Stimulated activated naive B cell treated with anti-CD40 and anti-IgM and Interleukin-4, amounts not matched to agents 10 μg/mL and 1 μg/mL and 100 μg/mL, for 72 hours (primary cell): ENCODE measurements around the gene GRK5.

Source experiments
- ATAC-seq, 2 donors: fragments of 150-1000 bp; cut with Tn5 transposase; replicated peaks; 2 replicates each; pipeline ENCODE4 v1.10.0; 2021; ENCODE audit warnings: moderate library complexity in 1 of 2
- DNase-seq: peaks from one replicate; pipeline ENCODE4 v3.0.0; 2021
- H3K27ac Mint-ChIP-seq: one replicate; pipeline ENCODE4 v1.8.0; 2022; ENCODE audit warnings: mild to moderate bottlenecking, mixed read lengths
- H3K27me3 Mint-ChIP-seq, 2 donors: one replicate each; pipeline ENCODE4 v1.8.0; 2022; ENCODE audit warnings: mixed read lengths in 2 of 2
- H3K36me3 Mint-ChIP-seq, 2 donors: one replicate each; pipeline ENCODE4 v1.8.0; 2022; ENCODE audit warnings: mixed read lengths in 2 of 2, mild to moderate bottlenecking in 1 of 2
- H3K4me1 Mint-ChIP-seq, 2 donors: one replicate each; pipeline ENCODE4 v1.8.0; 2022; ENCODE audit warnings: mixed read lengths in 2 of 2, mild to moderate bottlenecking in 1 of 2
- H3K4me3 Mint-ChIP-seq, 2 donors: one replicate each; pipeline ENCODE4 v1.8.0; 2022; ENCODE audit warnings: mild to moderate bottlenecking in 2 of 2, mixed read lengths in 2 of 2, moderate library complexity in 1 of 2
- H3K9me3 Mint-ChIP-seq, 2 donors: one replicate each; pipeline ENCODE4 v1.8.0; 2022; ENCODE audit warnings: mixed read lengths in 2 of 2, mild to moderate bottlenecking in 1 of 2

Gene GRK5

GRCh38 chr10:119401671-119402395, 194.5 kb downstream of the GRK5 start:
- DNase-seq (no peak), ATAC-seq (no peak)
- H3K36me3 Mint-ChIP-seq = peaks cover 19 to 36% of the 10 kb centered on the region in 2 donors
- no peaks in the 10 kb centered on the region for H3K27me3 Mint-ChIP-seq
- no peaks in the 10 kb centered on the region for H3K9me3 Mint-ChIP-seq
- peaks cover 43 to 57% of the 10 kb centered on the region in 2 donors for H3K4me1 Mint-ChIP-seq
- H3K4me3 Mint-ChIP-seq = no peak overlapping the region
- H3K27ac Mint-ChIP-seq = peak overlapping the region; percentile 66

DNA sequence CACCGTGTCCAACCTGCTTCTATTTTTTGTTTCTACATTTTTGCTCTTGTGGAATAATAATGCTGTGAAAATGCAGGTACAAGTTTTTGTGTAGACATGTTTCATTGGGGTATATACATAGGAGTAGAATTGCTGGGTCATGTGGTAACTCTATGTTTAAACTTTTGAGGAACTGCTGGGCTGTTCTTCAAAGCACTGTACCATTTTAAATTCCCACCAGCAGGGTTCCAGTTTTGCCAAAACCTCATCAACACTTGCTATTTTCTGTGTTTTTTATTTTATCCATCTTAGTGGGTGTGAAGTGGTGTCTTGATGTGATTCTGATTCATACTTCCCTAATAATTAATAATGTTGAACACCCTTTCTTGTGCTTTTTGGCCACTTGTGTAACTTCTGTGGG, 196.6 kb downstream of the GRK5 start:
- Mint-ChIP-seq H3K27ac (no peak overlapping the region), H3K27me3 (no peaks in the 10 kb centered on the region), H3K4me3 (no peak overlapping the region), H3K9me3 (no peaks in the 10 kb centered on the region), H3K36me3 (peaks cover 17 to 29% of the 10 kb centered on the region in 2 donors), H3K4me1 (peaks cover 46 to 53% of the 10 kb centered on the region in 2 donors)
- no peak for DNase-seq
- no peak for ATAC-seq

GRCh38 chr10:119404719-119405519, 197.5 kb downstream of the GRK5 start:
- no peak overlapping the region for H3K4me3 Mint-ChIP-seq
- peaks cover 43 to 45% of the 10 kb centered on the region in 2 donors for H3K4me1 Mint-ChIP-seq
- DNase-seq = no peak
- peaks cover 11 to 24% of the 10 kb centered on the region in 2 donors for H3K36me3 Mint-ChIP-seq
- peak overlapping the region; percentile 47 for H3K27ac Mint-ChIP-seq
- no peaks in the 10 kb centered on the region for H3K9me3 Mint-ChIP-seq
- H3K27me3 Mint-ChIP-seq = no peaks in the 10 kb centered on the region
- peak in 1 of 2 donors; percentile 41 for ATAC-seq

DNA sequence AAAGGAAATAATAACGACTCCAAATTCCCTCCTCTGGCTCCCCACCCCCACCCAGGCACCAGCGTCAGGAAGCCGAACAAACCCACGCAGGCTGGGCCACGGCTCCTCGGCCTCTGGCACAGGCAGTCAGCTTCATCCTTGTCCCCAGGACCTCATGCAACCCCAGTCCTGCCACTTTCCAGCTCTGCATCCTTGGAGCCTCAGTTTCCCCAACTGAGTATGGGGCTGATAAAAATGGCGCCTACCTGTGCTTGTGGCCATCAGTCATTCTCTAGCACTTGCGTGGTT, 198.1 kb downstream of the GRK5 start:
- peak overlapping the region; percentile 47 for H3K27ac Mint-ChIP-seq

DNA sequence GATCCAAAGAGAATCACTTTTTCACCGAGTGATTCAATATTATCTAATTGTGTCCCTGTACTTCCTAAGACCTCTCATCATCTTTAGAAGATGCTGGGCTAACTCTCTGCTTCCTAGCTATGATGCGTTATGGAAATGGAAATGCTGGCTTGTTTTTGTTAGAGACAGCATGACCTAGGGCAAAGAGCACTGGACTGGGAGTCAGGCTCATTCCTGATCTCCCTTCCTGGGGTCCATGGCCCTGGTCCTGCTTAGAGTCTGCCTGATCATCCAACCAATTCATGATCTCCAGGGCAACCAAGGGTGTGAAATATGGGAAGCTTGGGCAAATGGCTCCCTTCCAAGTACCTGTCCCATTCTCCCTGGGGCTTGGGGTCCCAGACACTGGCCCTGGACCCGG, 198.8 kb downstream of the GRK5 start:
- Mint-ChIP-seq H3K4me3 (no peak overlapping the region), H3K36me3 (peaks cover 14 to 23% of the 10 kb centered on the region in 2 donors), H3K4me1 (peaks cover 36 to 39% of the 10 kb centered on the region in 2 donors), H3K9me3 (no peaks in the 10 kb centered on the region), H3K27ac (no peak overlapping the region), H3K27me3 (no peaks in the 10 kb centered on the region)
- DNase-seq = no peak
- ATAC-seq = no peak

More for the DNA sequence above, 198.1 kb downstream of the GRK5 start:
- Mint-ChIP-seq H3K4me3 (no peak overlapping the region), H3K9me3 (no peaks in the 10 kb centered on the region), H3K4me1 (peaks cover 39% of the 10 kb centered on the region in 2 donors), H3K36me3 (peaks cover 11 to 22% of the 10 kb centered on the region in 2 donors), H3K27me3 (no peaks in the 10 kb centered on the region)
- ATAC-seq (no peak), DNase-seq (no peak)

GRCh38 chr10:119406601-119407253, 199.4 kb downstream of the GRK5 start:
- H3K27ac Mint-ChIP-seq = no peak overlapping the region

DNA sequence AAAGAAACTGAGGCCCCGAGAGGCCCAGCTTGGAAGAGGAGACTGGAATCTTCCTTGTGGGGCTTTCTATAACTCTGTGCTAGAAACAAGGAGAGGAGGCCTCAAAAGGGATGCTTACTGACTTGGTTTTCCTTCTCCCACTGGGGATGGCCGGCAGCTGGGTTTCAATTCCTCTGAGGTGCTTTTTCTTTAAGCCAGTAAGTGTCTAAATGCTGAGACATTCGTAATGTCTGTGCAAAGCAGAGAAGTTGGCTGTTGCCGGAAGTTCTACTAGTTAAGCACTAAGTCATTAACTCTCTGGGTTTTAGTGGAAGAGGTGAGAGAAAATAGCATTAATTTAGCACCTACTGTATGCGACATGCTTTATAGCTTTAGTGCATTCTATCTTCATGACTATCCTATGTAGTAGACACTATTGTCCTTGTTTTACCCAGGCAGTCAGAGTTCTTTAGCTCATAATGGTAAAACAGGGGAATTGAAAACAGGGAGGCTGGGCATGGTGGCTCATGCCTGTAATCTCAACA, 199.9 kb downstream of the GRK5 start:
- Mint-ChIP-seq H3K9me3 (no peaks in the 10 kb centered on the region), H3K27ac (peak overlapping the region; percentile 60), H3K27me3 (no peaks in the 10 kb centered on the region), H3K36me3 (peaks cover 13 to 16% of the 10 kb centered on the region in 2 donors), H3K4me1 (peaks cover 27 to 39% of the 10 kb centered on the region in 2 donors), H3K4me3 (no peak overlapping the region)
- peak; percentile 41 to 73 for ATAC-seq
- DNase-seq = no peak

More at GRCh38 chr10:119406601-119407253, 199.4 kb downstream of the GRK5 start:
- Mint-ChIP-seq H3K27me3 (no peaks in the 10 kb centered on the region), H3K9me3 (no peaks in the 10 kb centered on the region), H3K36me3 (peaks cover 16 to 22% of the 10 kb centered on the region in 2 donors), H3K4me3 (no peak overlapping the region), H3K4me1 (peaks cover 31 to 39% of the 10 kb centered on the region in 2 donors)
- DNase-seq = no peak
- ATAC-seq = no peak

DNA sequence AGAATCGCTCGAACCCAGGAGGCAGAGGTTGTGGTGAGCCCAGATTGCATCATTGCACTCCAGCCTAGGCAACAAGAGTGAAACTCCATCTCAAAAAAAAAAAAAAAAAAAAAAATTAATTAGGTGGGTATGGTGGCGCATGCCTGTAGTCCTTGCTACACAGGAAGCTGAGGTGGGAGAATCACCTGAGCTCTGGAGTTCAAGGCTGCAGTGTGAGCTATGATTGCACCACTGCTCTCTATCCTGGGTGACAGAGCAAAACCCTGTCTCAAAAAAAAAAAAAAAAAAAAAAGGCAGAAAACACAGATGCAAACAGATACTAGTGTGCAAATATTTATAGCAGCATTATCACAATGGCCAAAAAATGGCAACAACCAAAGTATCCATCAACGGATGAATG, 200.7 kb downstream of the GRK5 start:
- DNase-seq (no peak), ATAC-seq (no peak)
- H3K4me3 Mint-ChIP-seq = no peak overlapping the region
- H3K4me1 Mint-ChIP-seq = peaks cover 27 to 39% of the 10 kb centered on the region in 2 donors
- no peaks in the 10 kb centered on the region for H3K27me3 Mint-ChIP-seq
- H3K27ac Mint-ChIP-seq = no peak overlapping the region
- H3K36me3 Mint-ChIP-seq = peaks cover 13 to 16% of the 10 kb centered on the region in 2 donors
- no peaks in the 10 kb centered on the region for H3K9me3 Mint-ChIP-seq

DNA sequence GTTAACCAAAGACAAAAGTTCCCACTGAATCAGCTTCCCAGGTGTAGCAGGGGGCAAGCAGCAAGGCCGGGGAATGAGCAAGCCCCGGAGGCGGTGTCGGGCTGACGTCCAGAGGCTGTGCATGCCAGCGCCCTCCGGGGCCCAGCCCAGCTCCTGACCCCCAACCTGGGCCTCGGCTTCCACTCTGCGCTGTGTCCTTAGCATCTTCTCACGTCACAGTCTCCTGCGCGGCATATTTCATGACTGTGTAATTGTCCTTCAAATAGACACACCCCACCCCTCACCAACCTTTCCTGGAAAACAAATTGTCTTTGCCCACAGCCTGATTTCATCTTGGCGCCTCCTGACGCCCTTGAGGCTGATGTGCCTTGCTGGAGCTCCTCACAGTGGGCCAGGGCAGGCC, 201.6 kb downstream of the GRK5 start:
- no peak for DNase-seq

DNA sequence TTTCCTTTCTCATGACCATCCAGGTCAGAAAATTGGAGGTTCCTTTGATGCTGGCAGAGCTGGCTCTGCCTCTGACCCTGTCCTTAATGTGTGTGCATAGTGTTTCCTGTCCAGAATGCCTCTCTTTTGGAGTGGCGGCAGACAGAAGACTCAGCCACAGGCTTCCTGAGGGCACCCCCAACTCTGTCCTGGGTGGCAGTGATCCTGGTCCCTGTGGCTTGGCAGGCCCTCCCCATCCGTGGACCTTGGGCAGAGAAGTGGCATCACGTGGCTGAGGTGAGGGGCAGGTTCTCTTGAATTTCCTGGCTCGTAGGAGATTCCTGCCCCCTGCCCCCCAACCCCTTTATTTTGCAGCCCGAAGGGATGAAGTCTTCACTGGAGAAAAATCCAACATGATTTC, 202.0 kb downstream of the GRK5 start:
- H3K4me1 Mint-ChIP-seq = peaks cover 25 to 30% of the 10 kb centered on the region in 2 donors
- H3K36me3 Mint-ChIP-seq = peaks cover 9 to 21% of the 10 kb centered on the region in 2 donors
- no peaks in the 10 kb centered on the region for H3K9me3 Mint-ChIP-seq
- ATAC-seq (no peak), DNase-seq (no peak)
- no peaks in the 10 kb centered on the region for H3K27me3 Mint-ChIP-seq
- H3K4me3 Mint-ChIP-seq = no peak overlapping the region
- no peak overlapping the region for H3K27ac Mint-ChIP-seq

More for the DNA sequence above, 201.6 kb downstream of the GRK5 start:
- no peak overlapping the region for H3K27ac Mint-ChIP-seq
- ATAC-seq = no peak
- no peak overlapping the region for H3K4me3 Mint-ChIP-seq
- H3K36me3 Mint-ChIP-seq = peaks cover 11 to 17% of the 10 kb centered on the region in 2 donors
- peaks cover 27 to 34% of the 10 kb centered on the region in 2 donors for H3K4me1 Mint-ChIP-seq
- H3K9me3 Mint-ChIP-seq = no peaks in the 10 kb centered on the region
- H3K27me3 Mint-ChIP-seq = no peaks in the 10 kb centered on the region

DNA sequence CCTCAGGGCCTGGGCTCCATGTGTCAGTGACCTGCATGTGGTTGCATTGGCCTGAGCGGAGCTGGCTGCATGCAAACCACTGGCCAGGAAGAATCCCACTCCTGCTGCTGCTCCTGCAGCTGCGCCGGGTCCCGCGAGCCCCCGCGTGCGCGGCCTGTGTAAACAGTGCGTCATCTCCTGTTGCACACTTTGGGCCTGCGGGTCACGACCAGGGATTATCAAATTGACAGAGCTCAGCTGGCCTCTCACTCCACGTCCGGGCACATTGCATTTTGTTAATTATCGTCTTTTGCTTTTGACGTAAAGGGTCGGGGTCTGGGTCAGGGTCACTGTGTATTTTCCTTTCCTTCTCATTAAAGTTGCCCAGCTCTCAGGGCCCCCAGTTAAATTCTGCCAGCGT, 202.5 kb downstream of the GRK5 start:
- Mint-ChIP-seq H3K27me3 (no peaks in the 10 kb centered on the region), H3K4me3 (no peak overlapping the region), H3K9me3 (no peaks in the 10 kb centered on the region), H3K36me3 (peaks cover 9 to 21% of the 10 kb centered on the region in 2 donors), H3K4me1 (peaks cover 22 to 25% of the 10 kb centered on the region in 2 donors), H3K27ac (no peak overlapping the region)
- no peak for ATAC-seq
- DNase-seq = no peak

- H3K27ac Mint-ChIP-seq = peak overlapping the region; percentile 42
Observed at GRCh38 chr10:119410361-119411116, 203.2 kb downstream of the GRK5 start.

DNA sequence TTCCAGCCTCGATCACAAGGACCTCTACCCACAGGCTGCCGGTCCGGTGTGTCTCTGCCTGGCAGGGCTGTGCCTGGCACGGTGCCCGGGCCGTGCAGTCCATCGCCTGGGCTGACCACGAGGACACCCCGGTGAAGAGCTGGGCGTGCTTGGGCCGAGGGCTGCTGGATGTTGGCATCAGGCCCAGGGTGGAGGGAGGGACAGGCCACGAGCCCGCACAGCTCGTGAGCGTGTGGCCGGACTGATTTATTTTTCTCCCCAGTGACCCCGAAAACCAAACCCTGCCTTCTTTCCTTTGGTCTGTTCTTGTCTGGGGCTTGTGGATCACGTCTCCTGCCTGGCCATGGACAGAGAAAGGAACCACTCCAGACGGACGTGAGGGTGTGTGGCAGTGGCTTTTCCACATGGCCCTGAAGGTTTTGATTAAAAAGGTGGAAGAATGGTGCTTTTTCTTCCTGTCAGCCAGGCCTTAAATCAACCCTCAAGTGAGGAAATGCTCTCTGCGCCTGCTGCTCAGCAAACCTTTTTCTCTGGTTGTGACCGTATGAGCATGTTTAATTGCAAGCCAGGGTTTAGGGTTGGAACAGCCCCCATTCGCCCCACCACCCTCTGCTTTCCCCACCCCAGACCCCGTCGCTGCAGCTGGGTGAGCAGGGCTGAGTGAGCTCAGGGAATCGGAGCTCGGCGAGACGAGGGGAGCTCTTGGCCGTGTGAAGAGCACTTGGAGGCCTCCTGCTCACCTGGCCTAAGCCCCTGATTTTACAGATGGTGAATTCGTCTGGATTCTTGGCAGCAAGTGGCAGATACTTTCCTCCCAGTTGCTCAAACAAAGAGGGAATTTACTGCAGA, 205.1 kb downstream of the GRK5 start:
- no peaks in the 10 kb centered on the region for H3K27me3 Mint-ChIP-seq
- no peak overlapping the region for H3K27ac Mint-ChIP-seq
- peaks cover 9 to 21% of the 10 kb centered on the region in 2 donors for H3K36me3 Mint-ChIP-seq
- H3K4me1 Mint-ChIP-seq = peaks cover 14 to 17% of the 10 kb centered on the region in 2 donors
- H3K9me3 Mint-ChIP-seq = no peaks in the 10 kb centered on the region
- DNase-seq (no peak), ATAC-seq (no peak)
- no peak overlapping the region for H3K4me3 Mint-ChIP-seq

More at GRCh38 chr10:119410361-119411116, 203.2 kb downstream of the GRK5 start:
- peaks cover 20 to 24% of the 10 kb centered on the region in 2 donors for H3K4me1 Mint-ChIP-seq
- H3K4me3 Mint-ChIP-seq = no peak overlapping the region
- peaks cover 9 to 21% of the 10 kb centered on the region in 2 donors for H3K36me3 Mint-ChIP-seq
- no peak for DNase-seq
- H3K9me3 Mint-ChIP-seq = no peaks in the 10 kb centered on the region
- no peak for ATAC-seq
- no peaks in the 10 kb centered on the region for H3K27me3 Mint-ChIP-seq
